VCaP (cell line): ENCODE measurements around the gene SNRNP70.

Experiments
- H3K27ac ChIP-seq: fragments of 450-650 bp; 2 replicates; pipeline ENCODE4 v1.5.1; 2017
- CTCF ChIP-seq: fragments of 450-650 bp; conservative IDR thresholded peaks from 2 replicates; pipeline ENCODE4 v1.5.1; 2017; ENCODE audit warnings: mild to moderate bottlenecking, moderate library complexity

Gene SNRNP70

DNA sequence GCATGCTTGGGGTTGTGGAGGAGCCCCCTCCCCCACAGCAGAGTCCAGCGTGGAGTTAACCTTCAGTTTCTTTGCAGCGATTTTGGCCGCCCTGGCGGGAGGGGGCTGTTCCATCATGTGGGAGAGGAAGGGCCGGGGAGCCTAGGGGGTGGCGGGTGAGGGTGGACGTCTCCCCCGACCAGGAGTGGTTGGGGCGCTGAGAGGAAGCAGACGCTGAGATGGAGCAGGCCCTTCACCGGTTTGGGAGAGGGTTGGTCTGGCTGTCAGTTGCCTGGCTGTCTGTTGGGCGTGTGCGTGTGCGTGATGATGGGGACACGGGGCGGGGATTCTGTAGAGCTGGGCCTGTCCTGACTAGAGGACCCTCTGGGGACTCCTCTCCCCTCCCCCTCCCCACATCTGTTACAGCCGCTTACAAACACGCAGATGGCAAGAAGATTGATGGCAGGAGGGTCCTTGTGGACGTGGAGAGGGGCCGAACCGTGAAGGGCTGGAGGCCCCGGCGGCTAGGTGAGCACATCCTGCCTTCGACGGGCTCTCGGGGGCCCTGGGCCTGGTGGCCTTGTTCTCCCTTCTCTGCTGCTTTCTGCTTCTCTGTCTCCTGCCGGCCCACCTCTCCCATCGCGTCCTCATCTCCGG, 19.1 kb downstream of the SNRNP70 start:
- no peak overlapping the region for H3K27ac ChIP-seq
- no peak for TF ChIP-seq CTCF

- H3K27ac ChIP-seq: no peak overlapping the region
- TF ChIP-seq CTCF: peak; percentile 95
These were observed 21.4 kb downstream of the SNRNP70 start for GRCh38 chr19:49106648-49107135.

- no peak for TF ChIP-seq CTCF
- H3K27ac ChIP-seq: no peak overlapping the region
These were observed 22.6 kb downstream of the SNRNP70 start for GRCh38 chr19:49107625-49108459.

GRCh38 chr19:49109051-49109450, 23.8 kb downstream of the SNRNP70 start:
- no peak for TF ChIP-seq CTCF
- no peak overlapping the region for H3K27ac ChIP-seq

- TF ChIP-seq CTCF: no peak
- H3K27ac ChIP-seq: no peak overlapping the region; the same call in 1 of the 2 replicates
These were observed 24.4 kb downstream of the SNRNP70 start for GRCh38 chr19:49109569-49110233.

- no peak for TF ChIP-seq CTCF
- peak overlapping the region; percentile 20; the same call in 1 of the 2 replicates for H3K27ac ChIP-seq
These were observed 25.3 kb downstream of the SNRNP70 start for GRCh38 chr19:49110567-49110966.
